Measurements from ENCODE around the gene NKTR. TPM values are rescaled to one million over a fixed set of nuclear protein-coding genes. Genes with fewer than 3 reads are reported as not detected.

Gene NKTR
- total and polyA plus RNA-seq, 9 of the 15 experiments (the other 6 are each of a cell fraction or from before 2014, with no cell fraction given) = 19.7 to 123 (median 92.6) TPM

DNA sequence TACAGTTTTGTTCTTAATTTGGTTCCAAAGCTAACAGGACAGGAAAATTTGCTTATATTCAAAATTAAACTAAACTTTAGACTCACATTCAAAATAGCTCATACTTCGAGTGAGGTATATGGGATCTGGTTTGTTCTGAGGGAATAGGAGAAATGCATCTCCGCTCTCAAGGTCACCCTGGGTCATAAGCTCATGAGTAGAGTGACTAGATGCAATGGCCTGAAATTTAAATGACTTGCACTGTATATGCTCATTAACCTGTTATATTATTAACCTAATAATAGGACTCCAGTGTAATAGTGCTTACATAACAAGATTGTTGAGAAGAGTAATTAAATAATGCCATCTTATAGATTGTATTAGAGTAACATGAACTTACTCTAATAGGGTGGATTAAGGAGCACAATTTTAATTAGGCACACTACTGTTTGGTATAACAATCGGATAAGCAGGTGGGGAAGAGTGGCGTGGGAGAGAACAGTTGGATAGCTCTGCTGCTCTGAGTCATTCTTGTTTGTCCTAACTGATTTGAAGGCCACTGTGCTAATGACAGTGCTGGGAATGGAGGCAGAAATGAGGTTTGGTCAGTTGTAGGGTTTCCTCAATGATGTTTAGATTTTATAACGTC, 5.2 kb downstream of the NKTR start (continued):
- TF ChIP-seq, protein P1, sequence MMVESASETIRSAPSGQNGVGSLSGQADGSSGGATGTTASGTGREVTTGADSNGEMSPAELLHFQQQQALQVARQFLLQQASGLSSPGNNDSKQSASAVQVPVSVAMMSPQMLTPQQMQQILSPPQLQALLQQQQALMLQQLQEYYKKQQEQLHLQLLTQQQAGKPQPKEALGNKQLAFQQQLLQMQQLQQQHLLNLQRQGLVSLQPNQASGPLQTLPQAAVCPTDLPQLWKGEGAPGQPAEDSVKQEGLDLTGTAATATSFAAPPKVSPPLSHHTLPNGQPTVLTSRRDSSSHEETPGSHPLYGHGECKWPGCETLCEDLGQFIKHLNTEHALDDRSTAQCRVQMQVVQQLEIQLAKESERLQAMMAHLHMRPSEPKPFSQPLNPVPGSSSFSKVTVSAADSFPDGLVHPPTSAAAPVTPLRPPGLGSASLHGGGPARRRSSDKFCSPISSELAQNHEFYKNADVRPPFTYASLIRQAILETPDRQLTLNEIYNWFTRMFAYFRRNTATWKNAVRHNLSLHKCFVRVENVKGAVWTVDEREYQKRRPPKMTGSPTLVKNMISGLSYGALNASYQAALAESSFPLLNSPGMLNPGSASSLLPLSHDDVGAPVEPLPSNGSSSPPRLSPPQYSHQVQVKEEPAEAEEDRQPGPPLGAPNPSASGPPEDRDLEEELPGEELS (CRISPR knock-in tag; IDR thresholded peaks at IDR 0.05; ENCODE audit: borderline replicate concordance) = no peak
- TF ChIP-seq BRD4 (IDR thresholded peaks at IDR 0.05) (no peak), ZKSCAN3 (CRISPR knock-in tag; IDR thresholded peaks at IDR 0.05) (no peak), NCOR1 (IDR thresholded peaks at IDR 0.05) (peak; percentile 59), ZEB2 (IDR thresholded peaks at IDR 0.05) (0 out of 2 replicates have a peak, but pooled peaks have one; percentile 30), MED1 (CRISPR knock-in tag; IDR thresholded peaks at IDR 0.05; ENCODE audit: borderline replicate concordance) (no peak), SMAD2 (IDR thresholded peaks at IDR 0.05; ENCODE audit: low read depth, low read length) (no peak), MEF2D (tag; conservative IDR thresholded peaks at IDR 0.05; ENCODE audit: low read depth) (no peak), SUPT5H (IDR thresholded peaks at IDR 0.05) (no peak), MCM3 (IDR thresholded peaks at IDR 0.05) (no peak), NFIC (IDR thresholded peaks at IDR 0.05) (peak; percentile 37), ZNF354B (CRISPR knock-in tag; IDR thresholded peaks at IDR 0.05) (no peak), STAG1 (CRISPR knock-in tag; IDR thresholded peaks at IDR 0.05; ENCODE audit: borderline replicate concordance) (no peak), DPF2 (IDR thresholded peaks at IDR 0.05) (peak; percentile 97), TCF3 (CRISPR knock-in tag; IDR thresholded peaks at IDR 0.05) (peak; percentile 71), CC2D1A (IDR thresholded peaks at IDR 0.05) (no peak), SMAD1 (IDR thresholded peaks at IDR 0.05; ENCODE audit: low read depth, low read length, partially characterized antibody) (no peak), MBD2 (IDR thresholded peaks at IDR 0.05; ENCODE audit: borderline replicate concordance, low read depth) (peak; percentile 19; the same call in 1 of the 2 replicates), PHB2 (IDR thresholded peaks at IDR 0.05; ENCODE audit: low read depth) (no peak), ETS2 (tag; IDR thresholded peaks at IDR 0.05; ENCODE audit: borderline replicate concordance, poor library complexity, severe bottlenecking) (no peak)
- TF ChIP-seq, protein P2, sequence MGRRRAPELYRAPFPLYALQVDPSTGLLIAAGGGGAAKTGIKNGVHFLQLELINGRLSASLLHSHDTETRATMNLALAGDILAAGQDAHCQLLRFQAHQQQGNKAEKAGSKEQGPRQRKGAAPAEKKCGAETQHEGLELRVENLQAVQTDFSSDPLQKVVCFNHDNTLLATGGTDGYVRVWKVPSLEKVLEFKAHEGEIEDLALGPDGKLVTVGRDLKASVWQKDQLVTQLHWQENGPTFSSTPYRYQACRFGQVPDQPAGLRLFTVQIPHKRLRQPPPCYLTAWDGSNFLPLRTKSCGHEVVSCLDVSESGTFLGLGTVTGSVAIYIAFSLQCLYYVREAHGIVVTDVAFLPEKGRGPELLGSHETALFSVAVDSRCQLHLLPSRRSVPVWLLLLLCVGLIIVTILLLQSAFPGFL (CRISPR knock-in tag; IDR thresholded peaks at IDR 0.05) = no peak
- TF ChIP-seq, protein P3, sequence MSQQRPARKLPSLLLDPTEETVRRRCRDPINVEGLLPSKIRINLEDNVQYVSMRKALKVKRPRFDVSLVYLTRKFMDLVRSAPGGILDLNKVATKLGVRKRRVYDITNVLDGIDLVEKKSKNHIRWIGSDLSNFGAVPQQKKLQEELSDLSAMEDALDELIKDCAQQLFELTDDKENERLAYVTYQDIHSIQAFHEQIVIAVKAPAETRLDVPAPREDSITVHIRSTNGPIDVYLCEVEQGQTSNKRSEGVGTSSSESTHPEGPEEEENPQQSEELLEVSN (IDR thresholded peaks at IDR 0.05; ENCODE audit: borderline replicate concordance in 1 of 2, extremely low read depth in 1 of 2, insufficient read depth in 1 of 2, insufficient read length in 1 of 2, low read depth in 1 of 2, low read length in 1 of 2, poor library complexity in 1 of 2, severe bottlenecking in 1 of 2) = no peak
- TF ChIP-seq, protein P4, sequence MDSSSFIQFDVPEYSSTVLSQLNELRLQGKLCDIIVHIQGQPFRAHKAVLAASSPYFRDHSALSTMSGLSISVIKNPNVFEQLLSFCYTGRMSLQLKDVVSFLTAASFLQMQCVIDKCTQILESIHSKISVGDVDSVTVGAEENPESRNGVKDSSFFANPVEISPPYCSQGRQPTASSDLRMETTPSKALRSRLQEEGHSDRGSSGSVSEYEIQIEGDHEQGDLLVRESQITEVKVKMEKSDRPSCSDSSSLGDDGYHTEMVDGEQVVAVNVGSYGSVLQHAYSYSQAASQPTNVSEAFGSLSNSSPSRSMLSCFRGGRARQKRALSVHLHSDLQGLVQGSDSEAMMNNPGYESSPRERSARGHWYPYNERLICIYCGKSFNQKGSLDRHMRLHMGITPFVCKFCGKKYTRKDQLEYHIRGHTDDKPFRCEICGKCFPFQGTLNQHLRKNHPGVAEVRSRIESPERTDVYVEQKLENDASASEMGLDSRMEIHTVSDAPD (CRISPR knock-in tag; IDR thresholded peaks at IDR 0.05) = no peak
- TF ChIP-seq, protein P5, sequence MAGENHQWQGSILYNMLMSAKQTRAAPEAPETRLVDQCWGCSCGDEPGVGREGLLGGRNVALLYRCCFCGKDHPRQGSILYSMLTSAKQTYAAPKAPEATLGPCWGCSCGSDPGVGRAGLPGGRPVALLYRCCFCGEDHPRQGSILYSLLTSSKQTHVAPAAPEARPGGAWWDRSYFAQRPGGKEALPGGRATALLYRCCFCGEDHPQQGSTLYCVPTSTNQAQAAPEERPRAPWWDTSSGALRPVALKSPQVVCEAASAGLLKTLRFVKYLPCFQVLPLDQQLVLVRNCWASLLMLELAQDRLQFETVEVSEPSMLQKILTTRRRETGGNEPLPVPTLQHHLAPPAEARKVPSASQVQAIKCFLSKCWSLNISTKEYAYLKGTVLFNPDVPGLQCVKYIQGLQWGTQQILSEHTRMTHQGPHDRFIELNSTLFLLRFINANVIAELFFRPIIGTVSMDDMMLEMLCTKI (IDR thresholded peaks at IDR 0.05; ENCODE audit: partially characterized antibody) = no peak

Measured in K562 (cell line).